Nephron (organoid): ENCODE data around the gene CYP4Z1.
"Not testable (repeated sequence)": the region's sequence is repeated elsewhere in the genome, so short reads cannot be mapped to it uniquely, and the experiment has no call there.

ENCODE experiments used
- H3K27ac Mint-ChIP-seq, 3 experiments: 2 replicates each; pipeline ENCODE4 v1.8.0; 2020; ENCODE audit warnings: mixed read lengths in 3 of 3, mild to moderate bottlenecking in 2 of 3, moderate library complexity in 1 of 3
- H3K27me3 Mint-ChIP-seq: 2 replicates; pipeline ENCODE4 v1.8.0; 2021; ENCODE audit warnings: low read depth, mild to moderate bottlenecking, moderate library complexity, mixed read lengths
- H3K36me3 Mint-ChIP-seq: 2 replicates; pipeline ENCODE4 v1.8.0; 2020; ENCODE audit warnings: low read depth, mixed read lengths
- H3K4me1 Mint-ChIP-seq: 2 replicates; pipeline ENCODE4 v1.8.0; 2020; ENCODE audit warnings: mixed read lengths
- H3K4me3 Mint-ChIP-seq, 3 experiments: 2 replicates each; pipeline ENCODE4 v1.8.0; 2020; ENCODE audit warnings: mild to moderate bottlenecking in 3 of 3, mixed read lengths in 3 of 3, moderate library complexity in 2 of 3
- H3K9me3 Mint-ChIP-seq: 2 replicates; pipeline ENCODE4 v1.8.0; 2020; ENCODE audit warnings: mixed read lengths
- TF ChIP-seq, protein P1 (sequence below), 3 experiments: fragments of 200-600 bp; sonication (generic); IDR thresholded peaks; one replicate each; pipeline ENCODE4 v1.5.0; 2021; ENCODE audit warnings: antibody characterized with exemption in 3 of 3; ENCODE audit not compliant: unreplicated experiment in 3 of 3

The CYP4Z1 gene

DNA sequence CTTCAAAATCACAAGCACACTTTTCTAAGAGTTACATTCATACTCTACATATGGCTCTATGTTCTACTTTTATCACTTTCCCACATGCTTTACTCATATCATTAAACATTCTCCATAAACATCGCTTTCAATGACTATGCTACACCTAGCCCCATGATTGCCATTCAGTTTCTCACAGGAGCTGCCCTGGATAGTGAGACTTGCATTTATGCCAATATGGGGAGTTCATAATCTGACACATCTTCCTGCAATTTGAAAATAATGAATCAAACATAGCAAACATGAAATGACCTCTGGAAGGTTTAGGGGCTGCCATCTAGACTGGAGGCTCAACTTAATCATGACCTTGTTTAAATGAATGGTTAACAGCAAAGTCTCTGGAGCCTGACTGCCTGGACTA, 61.2 kb downstream of the CYP4Z1 start:
- TF ChIP-seq, protein P1, sequence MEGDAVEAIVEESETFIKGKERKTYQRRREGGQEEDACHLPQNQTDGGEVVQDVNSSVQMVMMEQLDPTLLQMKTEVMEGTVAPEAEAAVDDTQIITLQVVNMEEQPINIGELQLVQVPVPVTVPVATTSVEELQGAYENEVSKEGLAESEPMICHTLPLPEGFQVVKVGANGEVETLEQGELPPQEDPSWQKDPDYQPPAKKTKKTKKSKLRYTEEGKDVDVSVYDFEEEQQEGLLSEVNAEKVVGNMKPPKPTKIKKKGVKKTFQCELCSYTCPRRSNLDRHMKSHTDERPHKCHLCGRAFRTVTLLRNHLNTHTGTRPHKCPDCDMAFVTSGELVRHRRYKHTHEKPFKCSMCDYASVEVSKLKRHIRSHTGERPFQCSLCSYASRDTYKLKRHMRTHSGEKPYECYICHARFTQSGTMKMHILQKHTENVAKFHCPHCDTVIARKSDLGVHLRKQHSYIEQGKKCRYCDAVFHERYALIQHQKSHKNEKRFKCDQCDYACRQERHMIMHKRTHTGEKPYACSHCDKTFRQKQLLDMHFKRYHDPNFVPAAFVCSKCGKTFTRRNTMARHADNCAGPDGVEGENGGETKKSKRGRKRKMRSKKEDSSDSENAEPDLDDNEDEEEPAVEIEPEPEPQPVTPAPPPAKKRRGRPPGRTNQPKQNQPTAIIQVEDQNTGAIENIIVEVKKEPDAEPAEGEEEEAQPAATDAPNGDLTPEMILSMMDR (IDR thresholded peaks at IDR 0.05; ENCODE audit: unreplicated experiment in 3 of 3): no peak
- Mint-ChIP-seq H3K4me1 (no peaks in the 10 kb centered on the region), H3K36me3 (no peaks in the 10 kb centered on the region), H3K27me3 (no peaks in the 10 kb centered on the region), H3K9me3 (peaks cover 3% of the 10 kb centered on the region), H3K4me3 (no peak overlapping the region), H3K27ac (no peak overlapping the region)

DNA sequence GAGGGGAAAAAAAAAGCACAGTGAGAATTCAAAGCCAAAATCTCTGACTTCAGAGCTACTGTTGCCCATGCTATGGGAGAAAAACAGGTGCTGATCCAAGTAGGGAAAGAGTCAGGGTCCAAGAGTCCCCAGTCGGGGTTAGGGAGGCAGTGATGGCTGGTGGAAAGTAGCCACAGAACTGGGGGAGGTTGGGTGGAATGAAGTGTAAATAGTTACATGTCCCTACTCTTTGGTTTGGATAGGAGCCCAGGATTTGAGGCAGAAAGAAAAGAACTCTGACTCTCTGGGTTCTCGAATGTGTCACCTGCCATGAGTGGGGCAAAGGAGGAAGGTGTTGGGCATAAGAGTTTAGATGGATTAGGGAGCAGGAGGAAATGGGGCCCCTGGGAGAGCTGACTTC, 61.8 kb downstream of the CYP4Z1 start:
- not testable (repeated sequence) for H3K4me3 Mint-ChIP-seq, H3K9me3 Mint-ChIP-seq, H3K27me3 Mint-ChIP-seq, H3K27ac Mint-ChIP-seq, H3K36me3 Mint-ChIP-seq, H3K4me1 Mint-ChIP-seq

DNA sequence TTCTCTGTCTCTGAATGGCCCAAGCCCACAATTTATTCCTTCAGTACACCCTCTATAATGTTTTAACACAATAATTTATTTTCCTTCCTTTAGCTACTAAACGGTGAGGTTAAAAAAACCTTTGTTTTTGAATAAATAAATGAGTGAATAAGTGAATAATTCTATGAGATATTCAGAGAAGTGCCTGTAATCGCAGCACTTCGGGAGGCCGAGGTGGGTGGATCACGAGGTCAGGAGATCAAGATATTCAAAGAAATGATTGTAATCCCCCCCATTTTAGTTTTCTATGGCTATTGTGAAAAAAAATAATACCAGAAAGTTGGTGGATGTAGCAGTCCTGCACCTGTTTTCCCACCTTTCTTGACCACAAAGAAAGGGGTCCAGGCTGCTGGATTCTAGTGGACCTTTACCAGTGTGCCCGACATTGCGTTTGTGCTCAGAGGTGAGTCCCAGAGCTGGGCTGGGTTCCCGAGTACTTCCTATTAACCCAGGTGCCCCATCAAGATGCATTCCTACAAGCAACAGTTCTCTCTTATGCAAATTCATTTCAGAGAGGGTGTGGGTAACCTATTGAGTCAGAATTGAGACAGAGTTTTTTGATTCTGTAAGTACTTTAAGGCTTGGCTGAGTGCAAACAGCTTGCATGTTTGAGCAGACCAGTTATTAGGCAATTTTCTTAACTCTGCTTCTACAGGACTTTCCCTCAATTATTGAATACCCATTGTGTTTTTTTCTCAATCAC, 62.6 kb downstream of the CYP4Z1 start:
- H3K4me3 Mint-ChIP-seq, H3K4me1 Mint-ChIP-seq, H3K36me3 Mint-ChIP-seq, H3K27me3 Mint-ChIP-seq, H3K9me3 Mint-ChIP-seq, H3K27ac Mint-ChIP-seq: not testable (repeated sequence)

DNA sequence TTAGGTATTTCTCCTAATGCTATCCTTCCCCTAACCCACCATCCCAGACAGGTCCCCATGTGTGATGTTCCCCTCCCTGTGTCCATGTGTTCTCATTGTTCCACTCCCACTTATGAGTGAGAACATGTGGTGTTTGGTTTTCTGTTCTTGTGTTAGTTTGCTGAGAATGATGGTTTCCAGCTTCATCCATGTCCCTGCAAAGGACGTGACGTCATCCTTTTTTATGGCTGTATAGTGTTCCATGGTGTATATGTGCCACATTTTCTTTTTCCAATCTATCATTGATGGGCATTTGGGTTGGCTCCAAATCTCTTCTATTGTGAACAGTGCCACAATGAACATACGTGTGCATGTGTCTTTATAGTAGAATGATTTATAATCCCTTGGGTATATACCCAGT, 65.6 kb downstream of the CYP4Z1 start:
- H3K4me3 Mint-ChIP-seq, H3K9me3 Mint-ChIP-seq, H3K27me3 Mint-ChIP-seq, H3K27ac Mint-ChIP-seq, H3K36me3 Mint-ChIP-seq, H3K4me1 Mint-ChIP-seq: not testable (repeated sequence)

DNA sequence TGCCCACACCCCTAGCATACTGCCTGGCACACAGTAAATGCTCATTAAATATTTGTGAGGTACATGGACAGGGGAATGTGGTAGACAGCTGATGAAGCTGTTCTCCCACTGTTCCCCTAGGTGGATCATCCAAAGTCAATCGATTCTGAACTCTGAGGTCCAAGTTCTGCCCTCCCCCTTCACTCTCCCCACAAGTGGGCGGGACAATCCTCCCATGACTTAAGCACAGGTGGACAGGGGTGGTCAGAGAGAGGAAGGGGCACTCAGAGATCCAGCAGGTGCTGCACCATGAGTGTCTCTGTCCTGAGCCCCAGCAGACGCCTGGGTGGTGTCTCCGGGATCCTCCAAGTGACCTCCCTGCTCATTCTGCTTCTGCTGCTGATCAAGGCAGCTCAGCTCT, 70.2 kb downstream of the CYP4Z1 start, which contains the start of gene CYP4A22:
CYP4A22 (plus strand) TSS at position 244 of the 400 bp plus-strand sequence; CDS start at position 289, 45 bp downstream.
- TF ChIP-seq, protein P1 (IDR thresholded peaks at IDR 0.05; ENCODE audit: unreplicated experiment in 3 of 3): no peak
- Mint-ChIP-seq H3K9me3 (no peaks in the 10 kb centered on the region), H3K4me3 (no peak within 1 kb of the TSS), H3K27ac (no peak within 1 kb of the TSS), H3K36me3 (no peaks in the 10 kb centered on the region), H3K4me1 (no peaks in the 10 kb centered on the region), H3K27me3 (peaks cover 4% of the 10 kb centered on the region)

DNA sequence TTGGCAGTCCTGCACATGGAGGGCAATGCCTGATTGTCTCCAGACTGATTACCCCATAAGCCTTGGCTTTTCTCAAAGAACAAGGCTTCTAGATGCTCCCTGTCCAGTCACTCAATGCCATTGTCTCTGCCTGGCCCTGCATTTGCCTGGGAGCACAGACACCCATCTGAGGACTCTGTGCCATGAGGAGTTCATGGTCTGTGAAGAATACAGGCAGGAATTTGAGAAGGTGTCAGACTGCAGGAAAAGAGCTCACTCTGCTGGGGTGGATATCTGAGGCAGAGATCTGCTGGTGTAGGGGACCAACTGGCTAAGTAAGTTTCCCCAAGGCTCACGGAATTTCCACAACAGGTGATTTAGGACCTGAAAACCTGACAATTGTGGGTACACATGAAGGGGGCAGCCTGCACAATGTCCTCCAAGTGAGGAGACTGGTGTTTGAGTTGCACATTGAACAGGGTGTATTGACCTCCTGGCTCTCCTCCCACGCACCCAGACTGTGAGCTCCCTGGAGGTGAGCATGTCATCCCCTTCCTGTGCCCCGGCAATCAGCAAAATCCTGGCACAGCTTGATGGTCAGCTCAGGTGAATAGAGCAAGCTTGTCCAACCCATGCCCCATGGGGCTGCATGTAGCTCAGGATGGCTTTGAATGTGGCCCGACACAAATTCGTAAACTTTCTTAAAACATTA, 71.0 kb downstream of the CYP4Z1 start:
- Mint-ChIP-seq H3K36me3 (no peaks in the 10 kb centered on the region), H3K4me1 (no peaks in the 10 kb centered on the region), H3K27me3 (peaks cover 7% of the 10 kb centered on the region), H3K4me3 (no peak overlapping the region), H3K9me3 (no peaks in the 10 kb centered on the region), H3K27ac (no peak overlapping the region)
- TF ChIP-seq, protein P1 (IDR thresholded peaks at IDR 0.05; ENCODE audit: unreplicated experiment in 3 of 3): no peak

DNA sequence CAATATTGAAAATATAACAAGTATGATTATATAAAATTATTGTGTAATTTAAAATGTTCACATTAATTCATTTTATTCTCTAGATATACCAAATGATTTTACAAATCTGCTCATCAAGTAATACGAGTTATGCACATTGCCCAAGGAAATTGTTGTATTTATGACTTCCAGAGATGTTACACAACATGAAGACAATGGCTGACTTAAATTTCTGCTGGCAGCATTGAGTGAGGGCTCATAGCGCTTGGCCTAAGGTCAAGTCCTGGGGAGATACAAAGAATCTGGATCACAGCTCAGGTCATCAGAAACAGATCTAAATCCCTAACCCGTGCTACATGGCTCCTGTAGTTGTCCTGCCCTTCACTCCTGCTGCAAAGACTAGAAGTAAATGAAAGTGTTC, 73.3 kb downstream of the CYP4Z1 start:
- not testable (repeated sequence) for H3K27ac Mint-ChIP-seq, H3K27me3 Mint-ChIP-seq, H3K4me1 Mint-ChIP-seq, H3K9me3 Mint-ChIP-seq, H3K36me3 Mint-ChIP-seq, H3K4me3 Mint-ChIP-seq

DNA sequence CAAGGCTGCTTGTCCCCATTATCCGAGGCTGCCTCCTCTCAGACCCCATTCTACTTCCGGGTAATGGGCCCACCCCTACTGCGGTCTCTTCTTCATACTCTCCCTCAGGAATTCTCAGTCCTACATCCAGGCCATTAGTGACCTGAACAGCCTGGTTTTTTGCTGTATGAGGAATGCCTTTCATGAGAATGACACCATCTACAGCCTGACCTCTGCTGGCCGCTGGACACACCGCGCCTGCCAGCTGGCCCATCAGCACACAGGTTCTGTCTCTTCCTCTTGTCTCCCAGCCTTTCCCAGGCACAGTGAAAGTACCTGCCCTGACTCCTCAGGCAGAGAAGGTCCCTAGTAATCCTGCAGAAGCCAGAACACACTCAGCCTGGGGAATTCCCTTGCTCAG, 76.6 kb downstream of the CYP4Z1 start:
- H3K4me3 Mint-ChIP-seq, H3K9me3 Mint-ChIP-seq, H3K36me3 Mint-ChIP-seq, H3K4me1 Mint-ChIP-seq, H3K27me3 Mint-ChIP-seq, H3K27ac Mint-ChIP-seq: not testable (repeated sequence)
- TF ChIP-seq, protein P1 (IDR thresholded peaks at IDR 0.05; ENCODE audit: unreplicated experiment in 3 of 3): peak; percentile 11 to 16 (median 14)

DNA sequence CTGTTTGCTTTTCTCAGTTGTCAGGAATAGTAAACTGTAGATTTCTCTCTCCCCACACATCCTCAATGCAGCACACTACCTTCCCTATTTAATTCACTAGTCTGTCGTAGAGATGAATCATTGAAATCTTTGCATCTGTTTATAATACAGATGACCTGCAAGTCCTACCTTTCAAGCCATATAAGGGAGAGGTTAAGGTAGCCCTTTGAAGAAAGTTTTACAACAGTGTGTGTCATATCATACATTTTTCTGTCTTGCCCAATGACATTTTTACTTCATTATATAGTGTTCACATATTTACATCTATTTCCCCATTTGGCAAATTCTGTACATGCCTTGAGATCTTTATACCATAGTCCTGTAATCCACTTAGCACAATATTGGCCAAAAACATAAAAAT, 79.5 kb downstream of the CYP4Z1 start:
- H3K36me3 Mint-ChIP-seq, H3K9me3 Mint-ChIP-seq, H3K27me3 Mint-ChIP-seq, H3K4me1 Mint-ChIP-seq, H3K4me3 Mint-ChIP-seq, H3K27ac Mint-ChIP-seq: not testable (repeated sequence)
